Measurements from ENCODE around the gene KLHL18.
A peak's percentile ranks its signal among the peaks of the same experiment; 100 is the strongest.
"Not testable (repeated sequence)": the region's sequence is repeated elsewhere in the genome, so short reads cannot be mapped to it uniquely, and the experiment has no call there.

Gene KLHL18

DNA sequence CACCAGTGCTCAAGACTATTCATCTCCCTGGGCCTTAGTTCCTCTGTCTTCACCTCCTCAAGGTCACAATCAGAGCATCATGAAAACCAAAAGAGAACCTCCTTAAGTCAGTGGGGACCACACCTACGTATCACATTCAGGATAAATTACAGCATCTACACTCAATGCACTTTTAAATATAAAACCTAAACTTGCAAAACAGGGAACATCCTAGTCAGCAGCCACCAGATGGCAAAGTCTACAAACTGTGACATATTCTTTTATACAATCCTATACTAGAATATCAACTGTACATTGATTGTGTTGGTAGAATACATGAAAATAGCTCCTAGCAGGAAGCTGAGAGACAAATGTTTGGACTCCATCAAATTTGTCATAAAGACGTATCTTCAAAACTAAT, 8.1 kb upstream of the KLHL18 start:
- DNase-seq (ENCODE audit: low spot score): no peak

- DNase-seq (ENCODE audit: low spot score): no peak
These were observed 6.2 kb upstream of the KLHL18 start for GRCh38 chr3:47276558-47276957.

- DNase-seq (ENCODE audit: low spot score): no peak
These were observed 2.2 kb upstream of the KLHL18 start for GRCh38 chr3:47280519-47280918.

DNA sequence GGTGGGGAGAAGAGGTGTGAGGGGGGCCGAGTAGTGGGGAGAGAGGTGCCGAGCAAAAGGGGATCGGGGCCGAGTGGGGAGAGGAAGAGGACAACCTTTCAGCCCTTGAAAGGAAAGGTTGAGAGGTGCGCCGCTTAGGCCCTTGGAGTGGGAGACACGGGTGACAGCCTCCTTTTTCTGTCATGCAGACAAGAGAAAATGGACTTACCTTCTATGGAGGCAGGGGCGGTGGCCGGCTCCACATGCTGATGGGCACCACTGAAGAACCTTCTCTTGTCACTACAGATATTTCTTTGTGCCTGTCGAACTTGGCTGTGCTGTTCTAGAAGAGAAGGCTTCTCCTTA, 421 bp downstream of the KLHL18 start:
- no peak for DNase-seq (ENCODE audit: low spot score)

GRCh38 chr3:47283591-47284364, 1.0 kb downstream of the KLHL18 start:
- DNase-seq (ENCODE audit: low spot score): no peak

- no peak for DNase-seq (ENCODE audit: low spot score)
These were observed 6.5 kb downstream of the KLHL18 start for GRCh38 chr3:47288966-47289910.

- DNase-seq (ENCODE audit: low spot score): no peak
These were observed 8.5 kb downstream of the KLHL18 start for GRCh38 chr3:47291158-47291753.

DNA sequence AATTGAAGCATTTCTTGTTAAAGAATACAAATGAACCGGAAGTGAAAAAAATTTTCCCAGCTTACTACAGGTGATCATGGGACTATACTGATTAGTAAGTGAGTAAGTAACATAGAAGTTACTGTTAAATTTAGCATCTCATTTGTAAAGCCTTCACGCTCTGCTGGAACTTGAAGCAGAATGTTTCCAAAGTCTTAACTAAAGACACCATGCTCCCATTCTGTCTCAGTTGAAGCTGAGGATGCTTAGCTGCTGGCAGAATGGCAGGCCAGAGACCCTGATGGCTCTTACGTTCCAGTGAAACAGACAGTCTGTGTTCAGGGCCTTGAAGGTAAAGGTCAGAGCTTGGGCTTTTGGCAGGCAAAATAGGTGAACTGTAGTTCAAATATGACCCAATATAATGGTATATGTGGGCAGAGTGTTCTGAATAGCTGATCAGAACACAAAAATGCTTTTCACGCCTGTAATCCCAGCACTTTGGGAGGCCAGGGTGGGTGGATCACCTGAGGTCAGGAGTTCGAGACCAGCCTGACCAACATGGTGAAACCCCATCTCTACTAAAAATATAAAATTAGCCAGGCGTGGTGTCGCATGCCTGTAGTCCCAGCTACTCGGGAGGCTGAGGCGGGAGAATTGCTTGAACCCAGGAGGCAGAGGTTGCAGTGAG, 9.1 kb downstream of the KLHL18 start:
- not testable (repeated sequence) for DNase-seq (ENCODE audit: low spot score)

GRCh38 chr3:47293822-47294221, 11.1 kb downstream of the KLHL18 start:
- DNase-seq (ENCODE audit: low spot score): no peak

DNA sequence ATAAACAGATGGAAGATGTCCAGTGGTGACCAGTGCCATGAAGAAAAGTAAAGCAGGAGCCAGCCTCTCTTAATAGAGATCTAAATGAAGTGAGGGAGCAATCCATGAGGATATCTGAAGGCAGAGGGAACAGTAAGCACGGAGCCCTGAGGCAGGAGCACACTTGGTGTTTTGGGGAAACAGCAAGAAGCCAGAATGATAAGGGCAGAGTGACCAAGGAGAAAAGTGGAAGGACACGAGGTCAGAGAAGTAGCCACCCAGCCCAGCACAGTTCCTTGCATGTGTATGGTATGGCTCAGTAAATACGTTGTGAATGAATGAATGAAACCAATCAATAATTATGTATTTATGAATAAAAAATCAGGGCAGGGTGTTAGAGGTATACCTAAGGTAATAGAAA, 11.6 kb downstream of the KLHL18 start:
- DNase-seq (ENCODE audit: low spot score): no peak

GRCh38 chr3:47295322-47295721, 12.6 kb downstream of the KLHL18 start:
- no peak for DNase-seq (ENCODE audit: low spot score)

DNA sequence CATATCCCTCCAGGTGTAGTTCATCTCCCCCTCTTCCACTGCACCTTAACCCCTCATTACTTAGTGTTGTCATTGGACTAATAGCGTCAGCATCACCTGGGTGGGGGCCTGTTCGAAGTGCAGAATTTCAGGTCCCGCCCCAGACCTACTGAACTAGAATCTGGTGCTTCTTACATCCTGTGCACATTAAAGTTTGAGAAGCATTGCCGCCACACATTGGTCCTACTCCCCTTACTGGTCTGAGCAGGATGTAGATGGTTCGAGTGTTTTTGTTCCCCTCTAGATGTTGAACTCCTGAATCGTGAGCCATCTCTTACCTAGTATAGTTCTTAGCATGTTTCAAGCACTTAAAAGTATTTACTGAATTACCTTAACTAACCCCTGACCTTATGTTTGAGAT, 13.2 kb downstream of the KLHL18 start:
- no peak for DNase-seq (ENCODE audit: low spot score)

DNA sequence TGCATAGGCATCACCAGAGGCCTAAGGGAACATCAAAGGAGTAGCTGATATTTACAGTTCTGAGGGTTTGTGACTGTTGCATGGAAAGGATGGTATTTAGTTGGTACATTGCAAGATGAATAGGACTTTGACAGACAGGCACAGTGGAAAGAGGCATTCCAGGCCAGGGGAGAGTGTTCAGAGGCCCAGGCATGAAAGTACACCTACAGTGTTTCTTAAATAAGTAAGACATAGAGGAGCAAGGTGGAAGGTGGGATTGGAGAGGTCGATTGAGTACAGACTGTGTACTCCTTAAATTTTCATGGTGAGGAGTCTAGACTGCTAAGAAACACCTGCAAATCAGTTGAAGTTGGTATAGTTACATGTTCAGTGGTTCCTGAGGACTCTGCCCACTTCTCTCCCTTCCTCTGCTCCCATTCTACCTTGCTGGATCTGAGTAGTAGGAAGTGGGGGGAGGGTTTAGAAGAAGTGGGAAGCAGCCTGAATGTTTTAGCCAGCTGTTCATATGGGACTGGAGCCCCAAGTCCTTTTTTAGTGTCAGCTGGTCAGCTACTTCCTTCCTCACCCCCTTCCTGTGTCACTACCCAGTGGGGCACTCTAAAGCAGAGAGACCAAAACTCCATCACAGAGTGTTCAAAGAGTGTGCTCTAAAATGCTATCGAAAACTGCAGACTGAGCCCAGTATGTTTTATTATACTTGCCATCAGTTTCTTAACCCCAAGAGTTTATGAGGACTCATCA, 14.0 kb downstream of the KLHL18 start:
- DNase-seq (ENCODE audit: low spot score): peak; percentile 37

DNA sequence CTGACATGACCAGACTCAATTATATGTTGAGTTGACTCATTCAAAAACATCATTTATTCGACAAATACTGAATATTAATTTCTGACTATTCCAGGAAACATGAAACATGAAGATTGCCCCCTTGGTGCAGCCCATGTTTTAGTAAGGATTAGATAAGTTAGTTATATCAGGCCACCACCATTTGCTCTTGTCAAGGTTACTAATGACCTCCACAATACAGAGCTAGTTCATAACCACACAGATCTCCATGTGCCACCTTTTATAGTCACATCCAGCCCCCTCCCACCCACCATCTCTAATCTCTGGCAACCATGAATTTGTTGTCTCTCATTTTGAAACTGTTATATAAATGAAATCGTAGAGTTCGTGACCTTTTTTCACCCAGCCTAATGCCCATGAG, 15.7 kb downstream of the KLHL18 start:
- no peak for DNase-seq (ENCODE audit: low spot score)

DNA sequence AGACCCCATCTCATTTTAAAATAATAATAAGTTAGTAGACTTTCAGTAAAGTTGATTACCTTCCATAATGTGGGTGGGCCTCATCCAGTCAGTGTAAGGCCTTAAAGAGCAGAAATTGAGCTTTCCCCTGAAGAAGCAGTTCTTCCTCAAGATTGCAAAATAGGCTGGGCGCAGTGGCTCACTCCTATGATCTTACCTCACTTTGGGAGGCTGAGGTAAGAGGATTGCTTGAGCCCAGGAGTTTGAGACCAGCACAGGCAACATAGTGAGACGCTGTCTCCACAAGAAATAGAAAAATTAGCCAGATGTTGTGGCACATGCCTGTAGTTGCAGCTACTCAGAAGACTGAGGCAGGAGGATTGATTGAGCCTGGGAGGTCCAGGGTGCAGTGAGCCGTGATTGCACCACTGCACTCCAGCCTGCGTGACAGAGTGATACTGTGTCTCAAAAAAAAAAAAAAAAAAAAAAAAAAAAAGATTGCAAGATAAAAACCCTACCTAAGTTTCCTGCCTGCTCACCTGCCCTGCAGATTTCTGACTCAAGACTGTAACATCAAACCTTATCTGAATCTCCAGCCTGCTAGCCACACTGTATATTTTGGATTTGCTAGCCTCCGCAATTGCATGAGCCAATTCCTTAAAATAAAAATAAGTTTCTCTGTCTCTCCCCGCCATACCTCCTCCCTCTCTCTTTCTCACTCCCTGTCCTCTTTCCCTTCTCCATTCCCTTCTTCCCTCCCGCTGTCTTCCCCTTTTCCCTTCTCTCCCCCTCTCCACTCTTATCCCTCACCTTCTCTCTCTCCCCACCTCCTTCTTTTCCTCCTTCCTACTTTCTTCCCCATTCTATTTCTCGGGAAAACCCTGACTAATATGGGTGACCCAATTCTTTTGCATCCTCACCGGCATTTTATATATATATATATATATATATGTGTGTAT, 16.9 kb downstream of the KLHL18 start:
- DNase-seq (ENCODE audit: low spot score): no peak

DNA sequence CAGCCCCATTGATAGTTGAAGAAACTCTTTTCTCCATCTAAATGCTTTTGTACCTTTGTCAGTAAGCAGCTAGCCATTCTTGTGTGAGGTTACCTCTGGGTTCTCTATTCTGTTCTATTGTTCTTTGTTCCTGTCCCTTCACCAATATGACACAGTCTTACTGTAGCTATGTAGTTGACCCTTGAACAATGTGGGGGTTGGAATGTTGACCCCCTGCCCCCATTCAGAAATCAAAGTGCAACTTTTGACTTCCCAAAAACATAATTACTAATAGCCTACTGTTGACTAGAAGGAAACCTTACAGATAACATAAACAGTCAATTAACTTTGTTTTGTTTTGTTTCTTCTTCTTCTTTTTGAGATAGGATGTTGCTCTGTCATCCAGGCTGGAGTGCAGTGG, 18.7 kb downstream of the KLHL18 start:
- DNase-seq (ENCODE audit: low spot score): no peak

GRCh38 chr3:47306022-47306421, 23.3 kb downstream of the KLHL18 start:
- DNase-seq (ENCODE audit: low spot score): no peak

- DNase-seq (ENCODE audit: low spot score): not testable (repeated sequence)
These were observed 26.5 kb downstream of the KLHL18 start for GRCh38 chr3:47309231-47309630.

- DNase-seq (ENCODE audit: low spot score): no peak
These were observed 27.6 kb downstream of the KLHL18 start for GRCh38 chr3:47310391-47310790.

- no peak for DNase-seq (ENCODE audit: low spot score)
These were observed 30.8 kb downstream of the KLHL18 start for GRCh38 chr3:47313341-47314055.
